Astrocyte (in vitro differentiated cells and primary cell): ENCODE results near the gene ROBO2. TPM values are rescaled to one million over a fixed set of nuclear protein-coding genes. Genes with fewer than 3 reads are reported as not detected.

Source experiments
- DNase-seq: peaks from one replicate; pipeline ENCODE4 v3.0.0-alpha.2; 2010; ENCODE audit warnings: low read depth
- FAIRE-seq: peaks from 2 replicates; lab custom pipeline; 2011; peaks lifted over from hg19 to GRCh38; lab: Jason Lieb, UNC
- H2AFZ ChIP-seq: 2 replicates; pipeline ENCODE4 v1.6.0; 2012; ENCODE audit warnings: low read depth, low read length, inconsistent platforms
- H3K27ac ChIP-seq: 2 replicates; pipeline ENCODE4 v1.5.1; 2011; ENCODE audit warnings: low read depth, low read length, inconsistent platforms
- H3K27me3 ChIP-seq: 2 replicates; pipeline ENCODE4 v1.6.0; 2011; ENCODE audit warnings: low read length, inconsistent platforms; ENCODE audit not compliant: insufficient read depth
- H3K36me3 ChIP-seq: 2 replicates; pipeline ENCODE4 v1.5.1; 2011; ENCODE audit warnings: low read length, inconsistent platforms; ENCODE audit not compliant: insufficient read depth
- H3K4me1 ChIP-seq: 2 replicates; pipeline ENCODE4 v1.5.1; 2011; ENCODE audit warnings: low read length, inconsistent platforms; ENCODE audit not compliant: insufficient read depth
- H3K4me2 ChIP-seq: 2 replicates; pipeline ENCODE4 v1.6.0; 2012; ENCODE audit warnings: low read length, inconsistent platforms
- H3K4me3 ChIP-seq: 2 replicates; pipeline ENCODE4 v1.5.1; 2011; ENCODE audit warnings: low read depth, mild to moderate bottlenecking, low read length, inconsistent platforms; ENCODE audit not compliant: insufficient read depth
- H3K79me2 ChIP-seq: 2 replicates; pipeline ENCODE4 v1.6.0; 2012; ENCODE audit warnings: mild to moderate bottlenecking, low read length, inconsistent platforms; ENCODE audit not compliant: insufficient read depth
- H3K9ac ChIP-seq: 2 replicates; pipeline ENCODE4 v1.6.0; 2012; ENCODE audit warnings: mild to moderate bottlenecking, low read length, inconsistent platforms
- H3K9me3 ChIP-seq: 2 replicates; pipeline ENCODE4 v1.5.1; 2012; ENCODE audit warnings: low read depth, mild to moderate bottlenecking, low read length, inconsistent platforms; ENCODE audit not compliant: insufficient read depth
- H4K20me1 ChIP-seq: 2 replicates; pipeline ENCODE4 v1.6.0; 2012; ENCODE audit warnings: low read length, inconsistent platforms; ENCODE audit not compliant: insufficient read depth
- H3K27ac Mint-ChIP-seq: one replicate; pipeline ENCODE4 v1.8.0; 2021; ENCODE audit warnings: mild to moderate bottlenecking, mixed read lengths; ENCODE audit not compliant: unreplicated experiment
- H3K27me3 Mint-ChIP-seq: one replicate; pipeline ENCODE4 v1.8.0; 2021; ENCODE audit warnings: low read depth, mixed read lengths; ENCODE audit not compliant: unreplicated experiment
- H3K36me3 Mint-ChIP-seq: one replicate; pipeline ENCODE4 v1.8.0; 2021; ENCODE audit warnings: low read depth, mixed read lengths; ENCODE audit not compliant: unreplicated experiment
- H3K4me1 Mint-ChIP-seq: one replicate; pipeline ENCODE4 v1.8.0; 2021; ENCODE audit warnings: low read depth, mixed read lengths; ENCODE audit not compliant: unreplicated experiment
- H3K4me3 Mint-ChIP-seq: one replicate; pipeline ENCODE4 v1.8.0; 2021; ENCODE audit warnings: mild to moderate bottlenecking, moderate library complexity, mixed read lengths; ENCODE audit not compliant: unreplicated experiment
- H3K9me3 Mint-ChIP-seq: one replicate; pipeline ENCODE4 v1.8.0; 2021; ENCODE audit warnings: mild to moderate bottlenecking, mixed read lengths; ENCODE audit not compliant: unreplicated experiment
- EZH2 ChIP-seq: IDR thresholded peaks from 2 replicates; pipeline ENCODE4 v1.6.1; 2012; ENCODE audit warnings: mild to moderate bottlenecking, low read length, inconsistent platforms; ENCODE audit not compliant: insufficient read depth
- total RNA-seq: library from RNA; stranded (reverse); gene quantifications from 2 replicates; pipeline ENCODE4 v1.2.1, GENCODE V29; 2021
- TF ChIP-seq, protein P1 (sequence below): IDR thresholded peaks from 2 replicates; pipeline ENCODE4 v1.5.1; 2011; ENCODE audit warnings: low read depth, mild to moderate bottlenecking, inconsistent platforms, low read length, moderate library complexity; ENCODE audit not compliant: insufficient read depth

Gene ROBO2
- total RNA-seq, 1 donor from 2014 or later: 1.4 TPM

DNA sequence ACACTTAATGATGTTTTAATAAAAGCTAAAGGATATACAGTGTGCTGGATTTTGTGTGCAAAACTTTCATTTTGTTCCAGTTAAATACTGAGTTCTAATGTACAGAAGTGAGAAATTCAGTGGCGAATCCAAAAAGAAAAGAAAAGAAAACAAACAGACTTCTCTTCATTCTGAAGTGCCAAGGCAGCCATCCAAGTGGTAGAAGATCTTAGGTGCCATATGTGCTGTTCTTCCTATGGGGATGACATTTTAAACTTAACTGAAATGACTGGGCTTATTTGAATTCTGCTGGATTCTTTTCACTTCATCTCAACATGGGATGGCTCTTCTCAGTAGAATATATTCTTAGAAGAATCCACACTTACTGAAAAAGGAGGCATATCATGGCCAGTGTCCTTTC lies 416.5 kb downstream of the ROBO2 start:
- no peak for DNase-seq
- Mint-ChIP-seq H3K27me3 (no peaks in the 10 kb centered on the region), H3K4me3 (no peak overlapping the region), H3K27ac (no peak overlapping the region), H3K36me3 (no peaks in the 10 kb centered on the region), H3K9me3 (no peaks in the 10 kb centered on the region), H3K4me1 (no peaks in the 10 kb centered on the region)
- Histone ChIP-seq H3K9me3 (no peaks in the 10 kb centered on the region), H3K27ac (no peak overlapping the region), H3K27me3 (no peaks in the 10 kb centered on the region), H3K36me3 (no peaks in the 10 kb centered on the region), H4K20me1 (no peaks in the 10 kb centered on the region), H3K9ac (no peak overlapping the region), H3K4me3 (no peak overlapping the region), H2AFZ (no peak overlapping the region), H3K4me1 (peaks cover 4% of the 10 kb centered on the region), H3K79me2 (no peaks in the 10 kb centered on the region), H3K4me2 (no peak overlapping the region)
- TF ChIP-seq, protein P1, sequence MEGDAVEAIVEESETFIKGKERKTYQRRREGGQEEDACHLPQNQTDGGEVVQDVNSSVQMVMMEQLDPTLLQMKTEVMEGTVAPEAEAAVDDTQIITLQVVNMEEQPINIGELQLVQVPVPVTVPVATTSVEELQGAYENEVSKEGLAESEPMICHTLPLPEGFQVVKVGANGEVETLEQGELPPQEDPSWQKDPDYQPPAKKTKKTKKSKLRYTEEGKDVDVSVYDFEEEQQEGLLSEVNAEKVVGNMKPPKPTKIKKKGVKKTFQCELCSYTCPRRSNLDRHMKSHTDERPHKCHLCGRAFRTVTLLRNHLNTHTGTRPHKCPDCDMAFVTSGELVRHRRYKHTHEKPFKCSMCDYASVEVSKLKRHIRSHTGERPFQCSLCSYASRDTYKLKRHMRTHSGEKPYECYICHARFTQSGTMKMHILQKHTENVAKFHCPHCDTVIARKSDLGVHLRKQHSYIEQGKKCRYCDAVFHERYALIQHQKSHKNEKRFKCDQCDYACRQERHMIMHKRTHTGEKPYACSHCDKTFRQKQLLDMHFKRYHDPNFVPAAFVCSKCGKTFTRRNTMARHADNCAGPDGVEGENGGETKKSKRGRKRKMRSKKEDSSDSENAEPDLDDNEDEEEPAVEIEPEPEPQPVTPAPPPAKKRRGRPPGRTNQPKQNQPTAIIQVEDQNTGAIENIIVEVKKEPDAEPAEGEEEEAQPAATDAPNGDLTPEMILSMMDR: no peak
- no peak for TF ChIP-seq EZH2
- FAIRE-seq: no peak

DNA sequence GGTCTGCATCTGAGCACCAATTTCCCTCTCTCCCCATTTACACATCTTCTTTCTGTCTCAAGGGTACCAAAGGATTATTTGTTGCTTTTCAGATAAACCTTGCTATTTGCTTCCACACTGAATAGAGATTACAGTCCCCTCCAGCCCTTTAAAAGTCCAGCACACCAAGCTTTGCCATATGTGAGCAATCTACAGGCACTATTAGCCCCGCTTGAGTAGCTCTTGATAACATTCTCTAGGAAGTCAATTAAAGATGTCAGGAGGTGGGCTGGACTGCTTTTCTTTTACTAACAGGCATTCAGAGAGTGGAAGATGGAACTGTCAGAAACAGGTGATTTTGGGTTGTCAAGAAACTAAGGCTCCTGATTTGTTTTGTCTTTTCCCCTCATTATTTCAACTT lies 417.0 kb downstream of the ROBO2 start:
- DNase-seq (no peak), FAIRE-seq (no peak)
- H3K27me3 ChIP-seq: no peaks in the 10 kb centered on the region
- H3K9ac ChIP-seq: no peak overlapping the region
- no peak overlapping the region for H2AFZ ChIP-seq
- Mint-ChIP-seq H3K27me3 (no peaks in the 10 kb centered on the region), H3K4me1 (no peaks in the 10 kb centered on the region), H3K9me3 (no peaks in the 10 kb centered on the region), H3K4me3 (no peak overlapping the region), H3K36me3 (no peaks in the 10 kb centered on the region), H3K27ac (no peak overlapping the region)
- no peak for TF ChIP-seq EZH2
- TF ChIP-seq, protein P1: no peak
- H3K4me2 ChIP-seq: no peak overlapping the region
- no peaks in the 10 kb centered on the region for H4K20me1 ChIP-seq
- no peak overlapping the region for H3K27ac ChIP-seq
- H3K79me2 ChIP-seq: no peaks in the 10 kb centered on the region
- no peaks in the 10 kb centered on the region for H3K36me3 ChIP-seq
- H3K4me3 ChIP-seq: no peak overlapping the region
- peaks cover 4% of the 10 kb centered on the region for H3K4me1 ChIP-seq
- no peaks in the 10 kb centered on the region for H3K9me3 ChIP-seq

DNA sequence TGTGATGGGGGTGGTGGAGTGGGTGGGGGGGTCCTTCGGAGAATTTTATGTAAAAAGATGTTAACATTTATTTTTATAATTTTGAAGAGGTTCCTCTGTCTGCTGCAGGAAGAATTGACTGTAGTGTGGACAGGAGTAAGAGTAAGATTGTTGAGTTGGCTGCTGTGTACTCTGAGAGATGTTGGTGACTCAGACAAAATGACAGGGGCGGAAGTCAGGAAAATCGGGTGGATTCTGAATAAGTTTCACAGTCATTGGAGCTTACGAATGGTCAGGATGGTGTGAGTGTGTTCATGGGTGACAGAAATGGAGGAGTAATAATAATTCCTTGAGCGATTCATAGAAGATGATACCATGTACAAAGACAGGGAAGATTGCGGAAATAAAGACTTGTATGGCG lies 420.0 kb downstream of the ROBO2 start:
- Histone ChIP-seq H3K9me3 (no peaks in the 10 kb centered on the region), H4K20me1 (no peaks in the 10 kb centered on the region), H3K36me3 (no peaks in the 10 kb centered on the region), H3K4me3 (no peak overlapping the region), H3K27ac (peak overlapping the region; percentile 29), H3K4me1 (peaks cover 4% of the 10 kb centered on the region), H2AFZ (peak overlapping the region; percentile 58), H3K27me3 (no peaks in the 10 kb centered on the region), H3K79me2 (no peaks in the 10 kb centered on the region), H3K9ac (no peak overlapping the region), H3K4me2 (peak overlapping the region; percentile 46)
- Mint-ChIP-seq H3K36me3 (no peaks in the 10 kb centered on the region), H3K4me1 (no peaks in the 10 kb centered on the region), H3K4me3 (no peak overlapping the region), H3K27me3 (no peaks in the 10 kb centered on the region), H3K9me3 (no peaks in the 10 kb centered on the region), H3K27ac (no peak overlapping the region)
- no peak for DNase-seq
- no peak for FAIRE-seq
- TF ChIP-seq, protein P1: no peak
- no peak for TF ChIP-seq EZH2
